ENCODE data around the gene EXOSC2.

- TF ChIP-seq, protein P1, sequence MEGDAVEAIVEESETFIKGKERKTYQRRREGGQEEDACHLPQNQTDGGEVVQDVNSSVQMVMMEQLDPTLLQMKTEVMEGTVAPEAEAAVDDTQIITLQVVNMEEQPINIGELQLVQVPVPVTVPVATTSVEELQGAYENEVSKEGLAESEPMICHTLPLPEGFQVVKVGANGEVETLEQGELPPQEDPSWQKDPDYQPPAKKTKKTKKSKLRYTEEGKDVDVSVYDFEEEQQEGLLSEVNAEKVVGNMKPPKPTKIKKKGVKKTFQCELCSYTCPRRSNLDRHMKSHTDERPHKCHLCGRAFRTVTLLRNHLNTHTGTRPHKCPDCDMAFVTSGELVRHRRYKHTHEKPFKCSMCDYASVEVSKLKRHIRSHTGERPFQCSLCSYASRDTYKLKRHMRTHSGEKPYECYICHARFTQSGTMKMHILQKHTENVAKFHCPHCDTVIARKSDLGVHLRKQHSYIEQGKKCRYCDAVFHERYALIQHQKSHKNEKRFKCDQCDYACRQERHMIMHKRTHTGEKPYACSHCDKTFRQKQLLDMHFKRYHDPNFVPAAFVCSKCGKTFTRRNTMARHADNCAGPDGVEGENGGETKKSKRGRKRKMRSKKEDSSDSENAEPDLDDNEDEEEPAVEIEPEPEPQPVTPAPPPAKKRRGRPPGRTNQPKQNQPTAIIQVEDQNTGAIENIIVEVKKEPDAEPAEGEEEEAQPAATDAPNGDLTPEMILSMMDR (IDR thresholded peaks at IDR 0.05; ENCODE audit: poor library complexity, severe bottlenecking) = no peak
- TF ChIP-seq, protein P2, sequence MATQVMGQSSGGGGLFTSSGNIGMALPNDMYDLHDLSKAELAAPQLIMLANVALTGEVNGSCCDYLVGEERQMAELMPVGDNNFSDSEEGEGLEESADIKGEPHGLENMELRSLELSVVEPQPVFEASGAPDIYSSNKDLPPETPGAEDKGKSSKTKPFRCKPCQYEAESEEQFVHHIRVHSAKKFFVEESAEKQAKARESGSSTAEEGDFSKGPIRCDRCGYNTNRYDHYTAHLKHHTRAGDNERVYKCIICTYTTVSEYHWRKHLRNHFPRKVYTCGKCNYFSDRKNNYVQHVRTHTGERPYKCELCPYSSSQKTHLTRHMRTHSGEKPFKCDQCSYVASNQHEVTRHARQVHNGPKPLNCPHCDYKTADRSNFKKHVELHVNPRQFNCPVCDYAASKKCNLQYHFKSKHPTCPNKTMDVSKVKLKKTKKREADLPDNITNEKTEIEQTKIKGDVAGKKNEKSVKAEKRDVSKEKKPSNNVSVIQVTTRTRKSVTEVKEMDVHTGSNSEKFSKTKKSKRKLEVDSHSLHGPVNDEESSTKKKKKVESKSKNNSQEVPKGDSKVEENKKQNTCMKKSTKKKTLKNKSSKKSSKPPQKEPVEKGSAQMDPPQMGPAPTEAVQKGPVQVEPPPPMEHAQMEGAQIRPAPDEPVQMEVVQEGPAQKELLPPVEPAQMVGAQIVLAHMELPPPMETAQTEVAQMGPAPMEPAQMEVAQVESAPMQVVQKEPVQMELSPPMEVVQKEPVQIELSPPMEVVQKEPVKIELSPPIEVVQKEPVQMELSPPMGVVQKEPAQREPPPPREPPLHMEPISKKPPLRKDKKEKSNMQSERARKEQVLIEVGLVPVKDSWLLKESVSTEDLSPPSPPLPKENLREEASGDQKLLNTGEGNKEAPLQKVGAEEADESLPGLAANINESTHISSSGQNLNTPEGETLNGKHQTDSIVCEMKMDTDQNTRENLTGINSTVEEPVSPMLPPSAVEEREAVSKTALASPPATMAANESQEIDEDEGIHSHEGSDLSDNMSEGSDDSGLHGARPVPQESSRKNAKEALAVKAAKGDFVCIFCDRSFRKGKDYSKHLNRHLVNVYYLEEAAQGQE (IDR thresholded peaks at IDR 0.05; ENCODE audit: borderline replicate concordance) = no peak
- TF ChIP-seq RAD21 (conservative IDR thresholded peaks at IDR 0.05) = no peak
- no peak for TF ChIP-seq EZH2 (IDR thresholded peaks at IDR 0.05; ENCODE audit: borderline replicate concordance, insufficient read depth, low read length, poor library complexity, severe bottlenecking)
- TF ChIP-seq EP300 (conservative IDR thresholded peaks at IDR 0.05; ENCODE audit: poor library complexity, severe bottlenecking) = no peak
- TF ChIP-seq POLR2AphosphoS5 (IDR thresholded peaks at IDR 0.05) = no peak
- no peak for TF ChIP-seq TAF1 (IDR thresholded peaks at IDR 0.05; ENCODE audit: low read depth)
- no peak for TF ChIP-seq SMC3 (conservative IDR thresholded peaks at IDR 0.05; ENCODE audit: poor library complexity)
- TF ChIP-seq MXI1 (conservative IDR thresholded peaks at IDR 0.05; ENCODE audit: poor library complexity, severe bottlenecking) = no peak
These were observed 3.4 kb downstream of the EXOSC2 start for GRCh38 chr9:130696996-130697395.
